ENCODE data around the gene AP2S1.

AP2S1 gene

DNA sequence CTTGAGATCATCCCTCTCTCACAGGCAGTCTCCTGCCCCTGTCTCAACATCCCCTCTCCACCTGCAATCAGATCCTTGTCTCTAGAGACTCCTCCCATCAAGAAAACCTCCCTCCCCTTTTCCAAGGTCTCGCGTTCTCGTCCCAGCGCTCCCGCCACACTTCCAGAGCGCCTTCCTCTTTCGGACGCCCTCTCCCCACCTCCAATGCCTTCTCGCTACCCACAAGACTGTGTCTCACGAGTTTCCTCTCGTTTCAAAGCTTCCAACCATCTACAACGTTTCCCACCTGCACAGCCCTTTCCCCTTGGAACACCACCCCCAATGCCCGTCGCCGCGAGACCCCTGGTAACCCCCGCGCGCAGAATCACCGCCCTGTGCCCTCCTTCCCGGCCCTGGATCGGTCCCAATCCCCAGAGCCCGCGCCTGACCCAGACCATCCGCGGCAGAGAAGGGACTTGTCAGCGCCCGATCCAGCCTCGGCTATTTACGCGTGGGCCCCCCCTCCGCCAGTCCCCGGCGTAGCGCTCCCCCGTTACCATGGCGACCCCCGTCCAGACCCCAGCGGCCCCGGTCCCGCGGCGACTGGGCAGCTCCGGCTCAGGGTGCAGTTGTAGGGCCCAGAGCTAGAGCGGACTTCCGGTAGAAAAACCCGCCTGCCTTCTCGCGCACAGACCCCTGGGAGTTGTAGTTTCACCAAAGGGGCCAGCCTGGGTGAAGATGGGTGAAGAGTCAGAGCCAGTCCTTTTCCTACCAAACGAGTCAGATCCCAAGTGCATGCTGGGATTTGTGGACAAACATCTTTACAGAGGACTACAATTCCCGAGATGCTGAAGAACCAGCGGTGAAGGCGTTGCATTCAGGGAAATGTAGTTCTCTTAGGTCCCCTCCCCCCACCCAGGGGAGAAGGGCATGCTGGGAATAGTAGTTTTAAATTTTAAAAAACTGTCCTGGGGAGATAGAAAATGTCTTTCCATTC lies at the start of gene AP2S1:
AP2S1 (minus strand) TSS at position 619 of the 976 bp plus-strand sequence; CDS start at position 539, 80 bp downstream.
- TF ChIP-seq, protein P1, sequence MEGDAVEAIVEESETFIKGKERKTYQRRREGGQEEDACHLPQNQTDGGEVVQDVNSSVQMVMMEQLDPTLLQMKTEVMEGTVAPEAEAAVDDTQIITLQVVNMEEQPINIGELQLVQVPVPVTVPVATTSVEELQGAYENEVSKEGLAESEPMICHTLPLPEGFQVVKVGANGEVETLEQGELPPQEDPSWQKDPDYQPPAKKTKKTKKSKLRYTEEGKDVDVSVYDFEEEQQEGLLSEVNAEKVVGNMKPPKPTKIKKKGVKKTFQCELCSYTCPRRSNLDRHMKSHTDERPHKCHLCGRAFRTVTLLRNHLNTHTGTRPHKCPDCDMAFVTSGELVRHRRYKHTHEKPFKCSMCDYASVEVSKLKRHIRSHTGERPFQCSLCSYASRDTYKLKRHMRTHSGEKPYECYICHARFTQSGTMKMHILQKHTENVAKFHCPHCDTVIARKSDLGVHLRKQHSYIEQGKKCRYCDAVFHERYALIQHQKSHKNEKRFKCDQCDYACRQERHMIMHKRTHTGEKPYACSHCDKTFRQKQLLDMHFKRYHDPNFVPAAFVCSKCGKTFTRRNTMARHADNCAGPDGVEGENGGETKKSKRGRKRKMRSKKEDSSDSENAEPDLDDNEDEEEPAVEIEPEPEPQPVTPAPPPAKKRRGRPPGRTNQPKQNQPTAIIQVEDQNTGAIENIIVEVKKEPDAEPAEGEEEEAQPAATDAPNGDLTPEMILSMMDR (IDR thresholded peaks at IDR 0.05; ENCODE audit: control insufficient read depth, extremely low read depth, insufficient read depth), result no peak
- peak; percentile 94 for DNase-seq (ENCODE audit: low read depth)
- H3K4me3 ChIP-seq (ENCODE audit: low read depth, low read length), result peak within 1 kb of the TSS; percentile 83

DNA sequence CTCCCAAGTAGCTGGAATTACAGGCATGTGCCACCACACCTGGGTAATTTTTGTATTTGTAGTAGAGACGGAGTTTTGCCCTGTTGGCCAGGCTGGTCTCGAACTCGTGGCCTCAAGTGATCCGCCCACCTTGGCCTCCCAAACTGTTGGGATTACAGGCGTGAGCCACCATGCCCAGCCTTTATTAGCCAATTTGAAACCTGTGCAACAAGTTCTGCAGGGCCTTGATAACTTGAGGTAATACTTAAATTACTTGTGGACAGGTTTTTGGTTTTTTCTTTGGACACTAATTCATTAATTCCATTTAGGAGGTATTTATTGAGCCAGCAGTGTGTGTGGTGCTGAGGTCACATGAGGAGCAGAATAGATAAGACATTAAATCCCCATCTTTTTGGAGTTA lies 49.7 kb upstream of the AP2S1 start:
- TF ChIP-seq, protein P1 (IDR thresholded peaks at IDR 0.05; ENCODE audit: control insufficient read depth, extremely low read depth, insufficient read depth), result no peak
- H3K4me3 ChIP-seq (ENCODE audit: low read depth, low read length), result no peak overlapping the region
- DNase-seq (ENCODE audit: low read depth), result no peak

DNA sequence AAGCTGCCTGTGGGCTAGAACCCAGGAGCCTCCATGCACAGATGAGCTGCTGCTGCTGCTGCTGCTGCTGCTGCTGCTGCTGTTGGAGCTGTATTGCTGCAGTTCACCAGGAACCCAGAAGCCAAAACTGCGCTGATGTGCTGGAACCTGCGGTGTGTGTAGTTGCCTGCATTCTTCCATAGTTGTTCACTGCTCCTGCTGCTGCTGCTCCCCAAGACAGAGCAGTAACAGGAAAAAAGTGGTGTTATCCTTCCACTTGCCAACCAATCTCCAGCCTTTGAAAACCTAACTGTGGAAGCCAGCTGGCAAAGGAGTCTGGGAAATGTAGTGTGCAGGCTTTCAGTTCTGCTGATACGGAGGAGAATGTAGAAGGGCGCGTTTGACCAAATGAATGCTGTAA lies 48.1 kb upstream of the AP2S1 start:
- no peak overlapping the region for H3K4me3 ChIP-seq (ENCODE audit: low read depth, low read length)
- TF ChIP-seq, protein P1 (IDR thresholded peaks at IDR 0.05; ENCODE audit: control insufficient read depth, extremely low read depth, insufficient read depth), result no peak
- no peak for DNase-seq (ENCODE audit: low read depth)

DNA sequence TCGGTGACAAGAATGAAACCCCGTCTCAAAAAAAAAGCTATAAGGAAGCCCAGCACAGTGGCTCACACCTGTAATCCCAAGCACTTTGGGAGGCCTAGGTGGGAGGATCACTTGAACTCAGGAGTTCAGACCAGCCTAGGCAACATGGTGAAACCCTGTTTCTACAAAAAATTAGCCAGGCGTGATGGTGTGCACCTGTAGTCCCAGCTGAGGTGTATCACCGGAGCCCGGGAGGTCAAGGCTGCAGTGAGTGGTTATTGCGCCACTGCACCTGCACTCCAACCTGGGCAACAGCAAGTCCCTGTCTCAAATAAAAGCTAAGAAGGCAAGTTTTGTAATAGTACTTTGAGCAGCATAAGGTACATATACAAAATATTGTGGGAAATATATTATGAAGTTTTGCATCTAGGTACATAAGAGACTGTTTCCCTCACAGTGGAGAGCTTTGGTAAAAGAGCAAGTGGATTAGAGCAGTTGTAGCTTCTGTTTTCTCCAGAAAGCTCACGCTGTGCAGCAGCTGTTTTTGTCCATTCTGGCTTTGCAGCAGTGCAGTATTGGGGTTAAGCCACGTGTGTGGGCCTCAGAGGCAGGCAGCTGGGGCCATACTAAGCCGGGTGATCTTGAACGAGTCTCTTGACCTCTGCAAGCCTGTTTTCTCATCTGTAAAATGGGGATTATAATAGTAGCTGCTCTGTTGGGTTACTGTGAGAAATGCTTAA lies 45.6 kb upstream of the AP2S1 start:
- DNase-seq (ENCODE audit: low read depth), result no peak
- no peak overlapping the region for H3K4me3 ChIP-seq (ENCODE audit: low read depth, low read length)
- TF ChIP-seq, protein P1 (IDR thresholded peaks at IDR 0.05; ENCODE audit: control insufficient read depth, extremely low read depth, insufficient read depth), result no peak

DNA sequence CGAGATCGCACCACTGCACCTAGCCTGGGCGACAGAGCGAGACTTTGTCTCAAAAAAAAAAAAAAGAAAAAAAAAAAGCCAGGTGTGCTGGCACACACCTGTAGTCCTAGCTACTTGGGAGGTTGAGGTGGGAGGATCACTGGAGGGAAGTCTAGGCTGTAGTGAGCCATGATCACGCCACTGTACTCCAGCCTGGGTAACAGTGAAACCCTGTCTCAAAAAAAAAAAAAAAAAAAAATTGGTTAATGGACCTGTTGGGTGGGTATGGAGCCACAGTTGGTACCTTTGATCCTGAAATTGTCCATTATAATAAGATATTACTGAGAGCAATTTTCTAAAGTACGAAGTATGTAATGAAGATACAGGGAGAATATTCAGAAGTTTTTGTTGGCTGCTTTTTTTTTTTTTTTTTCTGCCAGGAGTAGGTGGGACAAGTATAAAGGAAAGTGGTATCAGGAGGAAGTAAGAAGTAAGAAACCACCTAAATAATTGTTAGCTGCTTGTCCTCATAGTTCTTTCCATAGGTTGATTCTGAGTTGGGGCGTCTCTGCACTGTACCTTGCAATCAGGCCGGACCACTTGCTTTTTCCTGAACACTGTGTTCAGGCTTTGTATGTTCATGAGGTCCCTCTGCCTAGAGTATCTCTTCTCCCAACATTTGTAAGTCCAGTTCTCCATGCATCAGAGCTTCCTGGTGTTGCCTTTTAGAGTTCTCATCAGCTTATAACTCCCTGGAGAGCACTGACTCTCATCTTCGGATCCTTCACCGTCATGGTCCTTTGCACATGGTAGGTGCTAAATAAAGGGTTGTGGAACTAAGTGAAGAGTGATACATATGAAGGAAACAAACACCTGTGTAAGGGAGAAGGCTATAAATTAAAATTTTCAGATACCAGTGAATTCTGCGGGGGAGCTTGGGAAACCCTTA lies 41.9 kb upstream of the AP2S1 start:
- TF ChIP-seq, protein P1 (IDR thresholded peaks at IDR 0.05; ENCODE audit: control insufficient read depth, extremely low read depth, insufficient read depth), result no peak
- no peak overlapping the region for H3K4me3 ChIP-seq (ENCODE audit: low read depth, low read length)
- no peak for DNase-seq (ENCODE audit: low read depth)

DNA sequence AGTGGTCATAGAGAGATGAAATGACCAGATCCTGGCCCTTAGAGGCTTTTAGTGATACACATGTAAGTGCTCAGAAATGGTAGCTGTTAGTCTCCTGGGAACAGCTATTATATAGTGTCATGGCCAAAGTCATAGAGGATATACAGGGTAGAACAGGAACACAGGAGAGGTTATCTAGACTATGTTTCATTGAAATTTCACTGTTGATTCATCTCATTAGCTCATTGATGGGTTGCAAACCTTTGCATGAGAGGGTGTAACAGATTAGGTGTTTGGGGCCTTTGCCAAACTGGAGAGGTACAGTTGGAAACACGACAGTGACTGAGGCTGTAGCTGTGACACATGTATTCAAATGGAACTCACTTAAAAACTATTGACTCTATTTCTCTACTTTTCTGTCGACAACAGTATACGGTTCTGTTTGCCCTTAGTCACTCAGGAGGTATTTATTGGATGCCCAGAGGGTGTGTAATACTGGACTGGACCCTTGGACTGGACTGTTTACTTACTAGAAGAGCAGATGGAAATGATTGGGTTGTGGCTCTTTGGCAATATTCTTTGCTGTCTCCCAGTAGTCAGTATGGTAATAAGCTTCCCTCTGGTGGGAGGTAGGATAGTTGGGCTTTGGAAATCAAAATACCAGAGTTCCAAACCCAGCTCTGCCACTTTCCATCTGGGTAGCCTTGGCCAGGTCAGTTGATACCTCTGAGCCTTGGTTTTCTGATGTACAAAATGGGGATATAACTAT lies 40.0 kb upstream of the AP2S1 start:
- no peak for DNase-seq (ENCODE audit: low read depth)
- TF ChIP-seq, protein P1 (IDR thresholded peaks at IDR 0.05; ENCODE audit: control insufficient read depth, extremely low read depth, insufficient read depth), result no peak
- no peak overlapping the region for H3K4me3 ChIP-seq (ENCODE audit: low read depth, low read length)
